Activated CD4-positive, CD25-positive, alpha-beta regulatory T cell (primary cell): Measurements from ENCODE around the gene AP5S1.
"Not testable (repeated sequence)": the region's sequence is repeated elsewhere in the genome, so short reads cannot be mapped to it uniquely, and the experiment has no call there.

Source experiments
- DNase-seq, 4 experiments: peaks; one replicate each; lab custom pipeline; 2025; lab: John Stamatoyannopoulos, UW

AP5S1 gene

DNA sequence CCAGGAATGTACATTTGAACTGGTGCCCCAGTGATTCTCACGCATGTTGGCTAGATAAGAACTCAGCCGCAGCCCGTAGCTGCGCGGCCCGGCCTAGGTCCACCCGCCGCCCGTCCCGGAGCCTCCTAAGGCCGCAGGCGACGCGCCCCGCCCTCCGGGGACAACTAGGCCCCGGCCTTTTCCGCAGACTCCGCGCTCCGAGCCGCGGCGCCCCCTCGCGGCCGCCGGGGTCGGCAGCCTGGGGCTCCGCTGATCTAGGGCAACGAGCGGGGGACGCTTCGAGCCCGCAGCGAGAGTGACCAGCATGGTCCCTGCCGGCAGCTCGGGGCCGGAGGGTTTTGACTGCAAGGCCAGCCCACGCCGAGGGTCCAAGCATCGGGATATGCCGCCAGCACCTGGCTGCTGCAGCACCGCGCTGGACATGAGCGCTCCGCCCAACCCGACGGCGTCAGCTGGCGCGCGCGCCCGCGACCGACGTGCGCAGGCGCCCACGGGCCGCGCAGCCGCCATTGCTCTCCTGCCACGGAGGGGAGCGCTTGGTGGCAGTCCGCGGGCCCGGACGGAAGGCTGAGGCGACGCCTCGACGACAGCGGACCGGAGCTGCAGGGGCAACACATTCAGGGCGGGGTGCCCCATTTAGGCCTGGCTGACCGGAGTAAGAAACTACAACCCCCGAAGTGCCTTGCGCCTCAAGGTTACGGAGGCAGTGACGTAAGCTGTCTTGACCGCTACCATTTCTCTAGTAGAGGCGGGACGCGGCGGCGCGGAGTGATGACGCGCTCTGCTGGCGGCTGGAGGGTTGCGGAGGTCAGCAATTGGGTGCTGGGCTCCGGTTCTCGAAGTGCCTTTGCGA lies at the start of gene AP5S1:
Gene AP5S1 (plus strand): TSS at position 500 of the 853 bp plus-strand sequence. CDS start 1,571 bp downstream, outside the sequence.
- DNase-seq, result peak; percentile 80 to 84 (median 82)

GRCh38 chr20:3771552-3772058 lies 48.7 kb upstream of the AP5S1 start:
- no peak for DNase-seq

DNA sequence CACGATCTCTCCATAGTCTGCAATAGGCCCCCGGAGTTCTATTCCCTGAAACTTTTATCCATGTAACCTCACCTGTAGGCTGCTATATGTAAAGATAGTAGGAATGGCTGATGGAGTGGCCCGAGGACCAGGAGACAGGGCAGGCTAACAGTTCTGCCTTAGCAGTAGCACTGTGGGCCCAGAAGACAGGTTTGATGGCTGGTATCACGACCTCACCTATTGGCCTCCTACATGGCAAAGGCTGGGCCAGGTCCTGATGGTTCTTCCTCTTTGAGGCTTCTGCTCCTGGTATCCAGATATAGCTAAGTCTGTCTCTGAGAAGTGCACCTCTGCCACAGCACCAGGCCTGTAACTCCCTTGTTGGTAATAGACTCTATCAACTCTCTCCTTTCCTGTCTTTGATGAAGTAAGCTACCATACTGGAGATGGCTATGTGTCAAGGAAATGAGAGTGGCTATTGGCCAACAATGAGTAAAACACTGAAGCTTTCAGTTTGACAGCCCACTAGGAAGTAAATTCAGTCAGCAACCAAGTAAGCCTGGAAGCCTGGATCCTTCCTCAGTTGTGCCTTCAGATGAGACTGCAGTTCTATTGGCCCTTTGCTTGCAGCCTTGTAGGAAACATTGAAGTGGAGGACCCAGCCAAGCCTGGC lies 44.8 kb upstream of the AP5S1 start:
- no peak for DNase-seq

DNA sequence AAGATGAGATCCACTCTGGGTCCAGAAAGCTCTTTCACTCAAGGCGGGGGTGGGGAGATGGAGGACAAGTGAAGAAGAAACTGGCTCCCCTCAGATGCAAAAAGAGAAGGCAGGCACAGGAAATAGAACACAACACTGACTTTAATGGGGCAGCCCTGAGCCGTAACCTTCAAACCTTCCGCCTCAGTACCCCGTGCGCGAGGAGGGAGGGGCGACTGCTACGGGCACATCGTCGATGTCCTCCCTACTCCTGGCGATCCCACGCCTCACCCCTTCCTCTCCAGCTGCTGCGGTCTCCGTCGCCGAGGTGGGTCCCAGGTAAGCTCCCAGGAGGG lies 43.0 kb upstream of the AP5S1 start:
- no peak for DNase-seq

DNA sequence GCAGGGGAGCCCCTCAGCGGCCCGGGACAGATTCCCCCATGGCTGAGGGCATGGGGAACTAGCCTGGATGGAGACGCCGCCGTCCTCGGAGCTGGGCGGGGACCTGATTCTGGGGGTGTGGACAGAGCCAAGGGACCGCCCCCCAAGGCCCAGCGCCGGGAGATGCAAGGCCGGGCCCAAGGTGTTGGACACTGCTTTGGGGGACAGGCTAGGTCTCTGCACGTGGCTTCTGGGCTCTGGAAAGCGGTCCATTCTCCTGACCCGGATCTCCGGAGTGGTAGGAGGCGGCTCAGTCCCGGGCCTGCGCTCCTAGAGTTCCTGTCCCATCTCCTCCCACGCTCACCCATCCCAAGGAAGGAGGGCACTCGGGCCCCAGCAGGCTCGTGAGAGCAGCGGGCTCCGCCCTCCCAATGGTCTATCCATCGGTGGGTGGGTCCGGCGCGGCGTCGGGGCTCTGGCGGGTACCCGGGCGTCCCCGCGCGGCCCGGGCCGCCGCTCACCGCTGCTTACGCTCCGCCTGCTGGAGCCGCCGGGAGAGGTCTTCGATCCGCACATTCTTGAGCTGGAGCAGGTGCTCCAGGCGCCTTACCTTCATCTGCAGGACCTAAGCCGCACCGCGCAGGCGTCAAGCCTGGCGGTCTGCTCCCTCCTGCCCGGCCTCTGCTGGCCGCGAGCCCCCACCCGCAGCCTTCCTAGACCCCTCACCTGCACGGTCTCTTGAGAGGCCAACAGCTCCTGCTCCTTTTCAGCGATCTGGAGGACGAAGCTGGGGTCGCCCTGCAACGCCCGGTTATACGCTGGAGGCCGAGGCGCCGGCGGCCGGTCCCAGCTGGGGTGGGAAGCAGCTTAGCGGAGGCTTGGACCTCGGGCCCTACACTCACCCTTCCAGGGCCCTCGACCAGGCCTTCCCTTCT lies 42.4 kb upstream of the AP5S1 start:
- DNase-seq, result no peak

DNA sequence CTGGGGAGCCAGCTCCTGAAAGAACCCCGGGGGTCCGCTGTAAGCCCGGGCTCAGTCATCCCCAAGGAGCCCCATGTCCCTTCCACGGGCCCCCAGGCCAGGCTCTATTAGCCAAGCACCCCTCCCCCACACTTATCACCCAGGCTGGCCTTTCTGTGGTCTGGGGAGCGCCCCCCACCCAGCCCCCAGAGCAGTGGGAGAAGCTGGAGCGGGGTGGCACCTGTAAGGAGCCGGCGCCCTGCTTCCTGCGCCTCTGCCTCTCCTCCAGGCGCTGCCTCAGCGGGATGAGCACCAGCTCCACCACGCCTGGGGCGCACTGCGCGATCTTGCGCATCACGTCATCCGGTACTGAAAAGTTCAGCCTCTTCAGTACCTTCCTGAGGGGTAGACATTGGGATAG lies 41.4 kb upstream of the AP5S1 start:
- no peak for DNase-seq

- DNase-seq, result no peak
Measured at GRCh38 chr20:3781153-3781910, 39.0 kb upstream of the AP5S1 start, which contains the start of gene SPEF1. Gene SPEF1 (minus strand): TSS chr20:3781448. CDS start chr20:3781287, 161 bp downstream.

- DNase-seq, result no peak
Measured at GRCh38 chr20:3782597-3782996, 37.8 kb upstream of the AP5S1 start.

DNA sequence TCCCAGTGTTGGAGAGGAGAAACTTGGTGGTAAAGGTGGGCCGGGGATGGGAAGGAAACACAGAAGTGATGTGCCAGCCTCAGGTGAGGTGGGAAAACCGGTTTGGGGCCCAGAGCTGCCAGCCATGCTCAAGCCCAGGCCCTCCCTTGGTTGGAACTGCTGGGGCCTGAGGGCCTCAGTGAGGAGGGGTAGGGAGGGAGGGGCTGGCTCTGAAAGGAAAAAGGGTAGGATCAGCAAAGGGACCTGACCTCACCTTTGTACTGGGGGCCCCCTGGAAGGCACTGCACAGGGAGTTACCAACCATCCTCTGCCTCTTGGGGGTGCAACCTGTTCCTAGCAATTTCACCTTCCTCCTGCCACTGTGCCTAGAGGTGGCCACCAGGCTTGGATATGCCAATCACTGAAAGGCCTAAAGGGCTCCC lies 37.3 kb upstream of the AP5S1 start:
- DNase-seq, result no peak

DNA sequence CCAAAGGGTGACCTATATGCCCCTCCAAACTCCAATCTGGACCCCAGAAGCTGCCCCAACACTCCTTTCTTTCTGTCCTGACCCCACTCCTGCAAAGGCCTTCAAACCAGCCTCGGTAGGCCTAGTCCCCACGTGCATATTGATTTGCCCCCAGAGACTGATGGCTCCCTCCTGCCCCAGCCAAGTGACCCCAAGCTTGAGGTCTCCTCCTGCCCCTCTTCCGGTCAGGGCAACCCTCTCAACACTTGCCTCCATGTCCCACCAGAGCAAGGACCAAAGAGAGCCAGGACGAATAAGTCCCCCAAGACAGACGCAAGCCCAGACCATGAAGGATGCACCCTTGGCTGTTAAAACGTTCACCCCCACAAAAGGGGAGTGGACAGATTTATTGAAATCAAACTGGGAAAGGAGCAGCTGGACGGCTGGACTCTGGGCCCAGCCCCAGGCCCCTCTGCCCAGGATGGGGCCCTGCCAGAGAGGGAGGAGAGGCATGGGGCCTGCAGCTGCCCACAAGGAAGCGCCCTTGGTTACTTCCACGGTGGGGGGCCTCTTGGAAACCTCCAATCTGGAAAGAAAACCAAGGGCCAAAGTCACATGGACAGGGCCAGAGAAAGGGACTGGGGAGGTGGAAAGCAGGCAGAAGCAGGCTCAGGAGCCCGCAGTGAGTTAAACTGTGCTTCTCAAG lies 36.7 kb upstream of the AP5S1 start:
- DNase-seq, result no peak

DNA sequence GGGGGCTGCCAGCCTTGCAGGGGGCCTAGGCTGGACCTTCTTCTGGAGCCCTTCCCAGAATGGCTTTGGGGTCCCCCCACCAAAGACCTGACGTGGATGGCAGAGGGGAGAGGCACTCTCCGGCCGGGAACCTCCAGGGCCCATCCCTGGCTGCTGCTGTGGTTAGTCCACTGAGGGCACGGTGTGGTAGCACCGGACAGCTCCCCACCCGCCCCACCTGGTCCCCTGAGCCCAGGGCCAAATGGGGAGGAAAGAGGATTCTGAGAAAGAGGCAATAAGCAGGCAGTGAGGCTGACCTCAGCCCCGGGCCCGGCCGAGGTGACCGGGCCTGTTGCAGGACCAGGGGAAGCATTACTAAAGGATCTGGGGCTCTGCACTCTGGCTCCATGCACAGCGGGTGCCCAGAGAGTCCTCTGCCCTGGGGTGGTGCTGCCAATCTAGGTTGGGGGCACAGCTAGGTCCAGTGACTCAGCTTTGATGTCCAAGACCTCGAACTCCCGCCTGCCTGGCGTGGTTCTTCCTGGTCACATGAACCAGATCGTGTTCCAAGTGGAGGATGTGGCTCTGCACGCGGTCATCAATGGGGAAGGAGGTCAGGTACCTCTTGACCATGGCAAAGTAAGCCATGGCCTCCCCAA lies 36.0 kb upstream of the AP5S1 start:
- no peak for DNase-seq

DNA sequence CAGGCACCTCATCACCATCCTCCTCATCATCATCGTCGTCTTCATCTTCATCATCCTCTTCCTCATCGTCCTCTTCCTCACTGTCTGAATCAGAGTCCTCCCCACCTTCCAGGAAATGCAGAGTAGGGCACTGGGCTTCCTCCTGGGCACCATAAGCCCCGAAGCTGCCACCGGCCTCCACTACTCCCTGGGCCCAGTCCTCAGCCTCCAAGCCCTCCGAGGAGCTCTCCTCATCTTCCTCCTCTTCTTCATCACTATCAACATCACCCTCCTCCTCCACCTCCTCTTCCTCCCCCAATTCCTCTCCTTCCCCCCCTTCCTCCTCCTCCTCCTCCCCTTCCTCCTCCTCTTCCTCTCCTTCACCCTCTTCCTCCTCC lies 35.5 kb upstream of the AP5S1 start:
- DNase-seq, result no peak

GRCh38 chr20:3785240-3786125 lies 34.9 kb upstream of the AP5S1 start:
- DNase-seq, result no peak

DNA sequence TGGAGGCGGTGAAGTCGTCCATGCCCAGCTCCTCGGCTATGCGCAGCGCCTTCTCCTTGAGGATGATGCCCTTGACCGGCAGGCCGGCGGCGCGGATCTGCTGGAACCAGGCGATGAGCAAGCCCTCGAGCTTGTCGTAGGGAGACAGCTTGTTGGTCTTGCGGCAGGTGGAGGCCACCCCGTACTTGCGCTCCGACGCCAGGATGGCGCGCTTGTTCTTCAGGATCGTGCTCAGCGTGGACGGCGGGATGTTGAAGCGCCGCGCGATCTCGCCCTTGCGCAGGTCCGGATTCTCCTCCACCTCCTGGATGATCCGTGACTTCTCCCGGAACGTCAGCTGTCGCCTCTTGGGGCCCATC lies 34.2 kb upstream of the AP5S1 start:
- DNase-seq, result no peak

GRCh38 chr20:3786665-3787323 lies 33.6 kb upstream of the AP5S1 start, which contains the start of gene CENPB:
Gene CENPB (minus strand): TSS chr20:3786740. CDS start chr20:3786483, 257 bp downstream.
- DNase-seq, result peak; percentile 85 to 89 (median 86)

- no peak for DNase-seq
Measured at GRCh38 chr20:3787324-3788014, 32.9 kb upstream of the AP5S1 start.

DNA sequence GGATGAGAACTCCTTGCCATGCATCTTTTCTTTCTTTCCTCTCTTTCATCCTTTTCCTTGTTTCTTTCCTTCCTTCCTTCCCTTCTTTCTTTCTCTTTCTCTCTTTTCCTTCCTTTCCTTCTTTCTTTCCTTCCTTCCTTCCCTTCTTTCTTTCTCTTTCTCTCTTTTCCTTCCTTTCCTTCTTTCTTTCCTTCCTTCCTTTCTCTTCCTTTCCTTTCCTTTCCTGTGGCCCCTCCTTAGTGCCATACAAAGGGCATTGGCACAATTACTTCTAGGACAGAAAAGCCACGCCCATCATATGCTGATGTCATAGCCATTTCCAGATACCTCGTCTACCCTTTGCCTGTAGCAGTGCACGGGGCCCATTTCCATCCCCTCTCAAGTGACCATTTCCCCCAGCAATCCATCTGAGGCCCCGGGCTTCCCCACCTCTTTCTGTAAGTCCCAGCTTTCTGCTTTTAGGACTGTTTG lies 31.6 kb upstream of the AP5S1 start:
- no peak for DNase-seq

DNA sequence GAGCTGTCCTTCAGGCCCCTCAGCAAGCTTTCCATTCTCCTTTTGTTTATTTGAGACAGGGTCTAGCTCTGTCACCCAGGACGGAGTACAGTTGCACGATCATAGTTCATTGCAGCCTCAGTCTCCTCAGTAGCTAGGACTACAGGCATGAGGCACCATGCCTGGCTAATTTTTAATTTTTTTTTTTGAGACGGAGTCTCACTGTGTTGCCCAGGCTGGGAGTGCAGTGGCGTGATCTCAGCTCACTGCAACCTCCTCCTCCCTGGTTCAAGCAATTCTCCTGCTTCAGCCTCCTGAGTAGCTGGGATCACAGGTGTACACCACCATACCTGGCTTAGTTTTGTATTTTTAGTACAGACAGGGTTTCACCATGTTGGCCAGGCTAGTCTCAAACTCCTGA lies 31.1 kb upstream of the AP5S1 start:
- DNase-seq, result not testable (repeated sequence)
